ENCODE data around the gene TRMT10C. TPM values are rescaled to one million over a fixed set of nuclear protein-coding genes. Genes with fewer than 3 reads are reported as not detected.

The TRMT10C gene
- polyA plus RNA-seq, 3 donors, result 4.1 to 21.0 (median 14.6) TPM

DNA sequence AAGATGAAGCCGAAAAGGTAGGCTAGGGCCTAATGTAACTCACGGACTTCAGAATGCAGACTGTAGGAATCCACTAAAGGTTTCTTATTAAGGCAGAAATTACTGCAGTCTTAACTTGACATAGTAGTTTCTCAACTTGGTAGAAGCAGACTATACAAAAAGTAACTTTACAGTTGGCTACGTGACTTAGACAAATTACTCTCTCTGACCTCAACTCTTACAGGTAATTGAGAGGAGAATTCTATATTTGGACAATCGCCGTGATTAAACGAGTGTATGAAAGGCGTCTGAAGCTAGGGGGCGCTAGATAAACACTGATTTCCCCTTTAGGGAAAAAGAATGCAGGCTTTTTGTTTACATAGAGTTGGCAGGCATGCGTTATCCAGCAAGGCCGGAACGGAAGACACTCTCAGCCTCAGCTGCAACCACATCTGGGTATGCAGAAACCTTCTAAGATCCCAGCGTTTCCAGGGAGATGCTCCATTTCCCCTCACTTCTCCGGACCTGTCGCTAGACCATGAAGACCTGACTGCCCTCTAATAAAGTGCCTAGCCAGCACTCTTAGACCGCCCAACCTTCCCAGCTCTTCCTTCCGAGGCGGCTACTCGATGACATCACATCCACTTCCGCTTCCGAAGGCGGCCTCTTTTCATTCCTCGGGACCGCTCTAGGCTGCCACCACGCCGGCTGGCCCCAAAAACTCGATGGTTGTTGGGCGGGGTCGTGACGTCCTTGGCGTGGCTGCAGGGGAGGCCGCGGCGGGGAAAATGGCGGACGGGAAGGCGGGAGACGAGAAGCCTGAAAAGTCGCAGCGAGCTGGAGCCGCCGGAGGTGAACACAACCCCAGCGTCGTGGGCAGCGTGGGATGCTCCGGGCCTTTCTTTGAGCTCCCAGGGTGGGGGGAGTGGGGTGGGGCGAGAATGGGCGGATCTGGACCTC is 12.1 kb downstream of the TRMT10C start, which contains the start of gene PCNP:
PCNP (plus strand) TSS at position 732 of the 939 bp plus-strand sequence; CDS start at position 768, 36 bp downstream.
- peaks cover 0 to 3% (median 0%) of the 10 kb centered on the region in 7 donors for H3K9me3 Mint-ChIP-seq
- Histone ChIP-seq H2AFZ (ENCODE audit: insufficient read depth, low read depth, low read length, poor library complexity, severe bottlenecking) (peak within 1 kb of the TSS; percentile 85), H3K4me2 (replicated peaks; ENCODE audit: extremely low read depth, low read length, poor library complexity, severe bottlenecking) (peak within 1 kb of the TSS; percentile 84), H3K9me3 (replicated peaks in 1 of 2; ENCODE audit: control insufficient read depth in 1 of 2, insufficient read depth in 1 of 2, low read length in 2 of 2) (no peaks in the 10 kb centered on the region), H4K20me1 (ENCODE audit: insufficient read depth, low read length) (peaks cover 14% of the 10 kb centered on the region), H3K4me3 (replicated peaks in 1 of 3; ENCODE audit: low read depth in 2 of 3, low read length in 3 of 3) (peak within 1 kb of the TSS; percentile 84 to 91 (median 85)), H3K27ac (ENCODE audit: low read depth in 1 of 2, low read length in 2 of 2) (peak within 1 kb of the TSS; percentile 88 to 95), H3K79me2 (ENCODE audit: insufficient read depth, low read length) (peaks cover 47% of the 10 kb centered on the region), H3K9ac (ENCODE audit: insufficient read depth, low read length, poor library complexity, severe bottlenecking) (peak within 1 kb of the TSS; percentile 96), H3K4me1 (ENCODE audit: control insufficient read depth in 1 of 2, insufficient read depth in 2 of 2, low read length in 2 of 2) (peaks cover 14 to 25% of the 10 kb centered on the region in 2 donors), H3K27me3 (ENCODE audit: control insufficient read depth in 2 of 2, insufficient read depth in 2 of 2, low read length in 2 of 2) (no peaks in the 10 kb centered on the region), H3K36me3 (replicated peaks in 1 of 2; ENCODE audit: control insufficient read depth in 1 of 2, insufficient read depth in 2 of 2, low read length in 2 of 2) (peaks cover 3 to 17% of the 10 kb centered on the region in 2 donors)
- H3K36me3 Mint-ChIP-seq, result peaks cover 9 to 12% of the 10 kb centered on the region in 2 donors
- peak; percentile 97 to 99 (median 99) for DNase-seq
- peaks cover 0 to 5% (median 4%) of the 10 kb centered on the region in 3 donors for H3K27me3 Mint-ChIP-seq (ENCODE audit: low read depth in 3 of 3)
- TF ChIP-seq, protein P1, sequence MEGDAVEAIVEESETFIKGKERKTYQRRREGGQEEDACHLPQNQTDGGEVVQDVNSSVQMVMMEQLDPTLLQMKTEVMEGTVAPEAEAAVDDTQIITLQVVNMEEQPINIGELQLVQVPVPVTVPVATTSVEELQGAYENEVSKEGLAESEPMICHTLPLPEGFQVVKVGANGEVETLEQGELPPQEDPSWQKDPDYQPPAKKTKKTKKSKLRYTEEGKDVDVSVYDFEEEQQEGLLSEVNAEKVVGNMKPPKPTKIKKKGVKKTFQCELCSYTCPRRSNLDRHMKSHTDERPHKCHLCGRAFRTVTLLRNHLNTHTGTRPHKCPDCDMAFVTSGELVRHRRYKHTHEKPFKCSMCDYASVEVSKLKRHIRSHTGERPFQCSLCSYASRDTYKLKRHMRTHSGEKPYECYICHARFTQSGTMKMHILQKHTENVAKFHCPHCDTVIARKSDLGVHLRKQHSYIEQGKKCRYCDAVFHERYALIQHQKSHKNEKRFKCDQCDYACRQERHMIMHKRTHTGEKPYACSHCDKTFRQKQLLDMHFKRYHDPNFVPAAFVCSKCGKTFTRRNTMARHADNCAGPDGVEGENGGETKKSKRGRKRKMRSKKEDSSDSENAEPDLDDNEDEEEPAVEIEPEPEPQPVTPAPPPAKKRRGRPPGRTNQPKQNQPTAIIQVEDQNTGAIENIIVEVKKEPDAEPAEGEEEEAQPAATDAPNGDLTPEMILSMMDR (IDR thresholded peaks at IDR 0.05), result peak; percentile 97
- peak within 1 kb of the TSS; percentile 96 to 100 (median 99) for H3K27ac Mint-ChIP-seq
- intact Hi-C loops (cut with micrococcal nuclease), result loop anchor here (5.0 to 10.0 kb wide), 3 partner anchors 114 to 1666 kb away; partner anchors contain the start of genes RPL24 (in 2 of the 2) and NXPE3 (in 1 of the 2)
- peak within 1 kb of the TSS; percentile 95 to 99 for H3K4me3 Mint-ChIP-seq
- WGBS (ENCODE audit: insufficient coverage), result 0% methylated on average over 37 of the region's 47 CpGs
- peaks cover 23% of the 10 kb centered on the region for H3K4me1 Mint-ChIP-seq

DNA sequence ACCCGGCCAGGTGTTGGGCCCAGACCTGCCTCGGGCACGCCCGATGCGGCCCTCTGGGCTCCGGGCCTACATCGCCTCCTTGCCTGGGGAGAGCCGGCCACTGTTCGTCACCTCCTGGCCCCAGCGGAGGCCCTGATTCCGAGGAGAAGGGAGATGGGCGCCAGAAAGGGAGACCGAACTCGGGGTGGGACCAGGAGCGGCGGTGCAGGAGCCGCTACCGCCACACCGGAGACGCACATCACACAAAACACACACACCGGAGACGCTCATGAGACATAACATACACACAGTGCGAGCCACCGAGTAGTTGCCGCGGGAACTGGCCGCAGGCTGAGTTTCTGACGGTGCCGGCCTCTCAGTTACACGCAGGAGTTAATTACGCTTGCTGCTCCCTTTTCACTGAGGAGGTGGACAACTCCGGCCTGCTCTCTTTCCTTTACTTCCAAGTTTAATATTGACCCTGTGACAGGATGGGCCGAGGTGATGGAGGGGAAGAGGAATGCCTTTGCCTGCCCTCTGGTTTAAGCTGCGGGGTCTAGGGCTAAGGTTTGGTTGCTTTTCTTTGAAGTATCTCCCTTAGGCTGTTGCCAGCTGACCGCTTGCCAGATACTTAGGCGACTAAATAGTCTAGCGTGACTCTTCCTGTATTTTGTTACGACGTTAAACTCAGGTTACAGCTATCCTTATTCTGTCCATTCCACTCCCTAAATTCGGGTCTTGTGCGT is 12.9 kb downstream of the TRMT10C start:
- intact Hi-C loops (cut with micrococcal nuclease), result loop anchor here (5.0 to 10.0 kb wide), 3 partner anchors 113 to 1667 kb away; partner anchors contain the start of genes RPL24 (in 2 of the 2) and NXPE3 (in 1 of the 2)
- TF ChIP-seq, protein P1 (IDR thresholded peaks at IDR 0.05), result no peak
- peaks cover 0 to 3% (median 0%) of the 10 kb centered on the region in 7 donors for H3K9me3 Mint-ChIP-seq
- Histone ChIP-seq H3K9ac (ENCODE audit: insufficient read depth, low read length, poor library complexity, severe bottlenecking) (peak overlapping the region; percentile 96), H3K27ac (ENCODE audit: low read depth in 1 of 2, low read length in 2 of 2) (peak overlapping the region; percentile 88 to 95), H2AFZ (ENCODE audit: insufficient read depth, low read depth, low read length, poor library complexity, severe bottlenecking) (peak overlapping the region; percentile 85), H4K20me1 (ENCODE audit: insufficient read depth, low read length) (peaks cover 21% of the 10 kb centered on the region), H3K36me3 (replicated peaks in 1 of 2; ENCODE audit: control insufficient read depth in 1 of 2, insufficient read depth in 2 of 2, low read length in 2 of 2) (peaks cover 3 to 24% of the 10 kb centered on the region in 2 donors), H3K79me2 (ENCODE audit: insufficient read depth, low read length) (peaks cover 55% of the 10 kb centered on the region), H3K4me1 (ENCODE audit: control insufficient read depth in 1 of 2, insufficient read depth in 2 of 2, low read length in 2 of 2) (peaks cover 14 to 25% of the 10 kb centered on the region in 2 donors), H3K27me3 (ENCODE audit: control insufficient read depth in 2 of 2, insufficient read depth in 2 of 2, low read length in 2 of 2) (no peaks in the 10 kb centered on the region), H3K4me2 (replicated peaks; ENCODE audit: extremely low read depth, low read length, poor library complexity, severe bottlenecking) (peak overlapping the region; percentile 84), H3K9me3 (replicated peaks in 1 of 2; ENCODE audit: control insufficient read depth in 1 of 2, insufficient read depth in 1 of 2, low read length in 2 of 2) (no peaks in the 10 kb centered on the region), H3K4me3 (replicated peaks in 1 of 3; ENCODE audit: low read depth in 2 of 3, low read length in 3 of 3) (peak overlapping the region; percentile 84 to 91 (median 85))
- peaks cover 23% of the 10 kb centered on the region for H3K4me1 Mint-ChIP-seq
- H3K27me3 Mint-ChIP-seq (ENCODE audit: low read depth in 3 of 3), result peaks cover 0 to 4% (median 4%) of the 10 kb centered on the region in 3 donors
- peak overlapping the region; percentile 95 to 99 for H3K4me3 Mint-ChIP-seq
- H3K27ac Mint-ChIP-seq, result peak overlapping the region; percentile 96 to 100 (median 99)
- DNase-seq, result peak; percentile 21 to 34 (median 28)
- peaks cover 10 to 13% of the 10 kb centered on the region in 2 donors for H3K36me3 Mint-ChIP-seq
- WGBS (ENCODE audit: insufficient coverage), result under 1% methylated on average over 21 of the region's 41 CpGs

Data from CD14-positive monocyte (primary cell).